Central memory CD4-positive, alpha-beta T cell (primary cell): Measurements from ENCODE around the gene HIF3A.
"Not testable (repeated sequence)": the region's sequence is repeated elsewhere in the genome, so short reads cannot be mapped to it uniquely, and the experiment has no call there.

ENCODE experiments used
- DNase-seq: peaks from one replicate; pipeline ENCODE4 v3.0.0; 2022

Gene HIF3A

DNA sequence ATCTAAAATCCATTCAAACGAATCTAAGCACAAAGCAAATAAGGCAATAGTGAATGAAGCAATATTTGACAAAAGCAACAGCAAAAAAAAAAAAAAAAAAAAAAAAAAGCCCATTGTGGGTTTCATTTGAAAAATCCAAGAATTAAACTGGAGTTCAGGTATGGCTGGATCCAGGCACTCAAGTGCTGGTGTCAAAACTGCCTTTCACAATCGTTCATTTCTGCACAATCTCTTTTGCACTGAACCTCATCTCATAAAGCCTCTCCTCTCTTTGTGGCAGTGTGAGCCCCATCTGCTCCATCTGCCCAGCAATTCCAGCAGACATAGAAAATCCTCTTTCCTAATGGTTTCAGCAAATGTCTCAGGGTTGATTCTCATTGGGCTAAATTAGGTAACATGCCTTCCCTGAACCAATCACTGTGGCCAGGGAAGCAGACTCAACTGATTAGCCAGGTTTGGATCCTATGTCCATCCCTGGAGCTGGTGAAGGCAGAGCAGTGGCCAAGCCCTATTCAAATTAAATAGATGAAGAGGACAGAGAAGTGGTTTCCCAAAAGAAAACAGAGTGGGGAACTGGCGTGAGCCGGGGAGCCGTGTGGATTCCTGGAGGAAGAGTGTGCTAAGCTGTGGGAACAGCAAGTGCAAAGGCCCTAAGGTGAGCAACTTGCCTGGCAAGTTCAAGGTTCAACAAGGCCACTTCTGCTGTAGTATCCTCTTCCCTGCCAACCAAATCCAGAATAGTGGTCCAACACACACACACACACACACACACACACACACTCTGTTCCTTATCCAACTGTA is 1.2 kb upstream of the HIF3A start:
- DNase-seq, result no peak

DNA sequence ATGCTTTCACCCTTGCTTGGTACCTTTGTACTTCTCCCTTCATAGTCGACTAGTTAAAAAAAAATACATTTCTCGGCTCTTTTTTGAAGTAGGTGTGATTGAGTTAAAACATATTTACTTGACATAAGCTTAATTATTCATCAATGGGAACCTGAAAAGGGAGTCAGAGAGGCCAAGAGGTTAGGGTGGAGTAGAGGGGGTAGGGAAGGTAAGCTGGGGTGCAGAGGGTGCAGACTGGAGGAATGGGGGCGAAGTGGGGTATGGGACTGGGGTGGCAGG is 701 bp upstream of the HIF3A start:
- DNase-seq, result no peak

DNA sequence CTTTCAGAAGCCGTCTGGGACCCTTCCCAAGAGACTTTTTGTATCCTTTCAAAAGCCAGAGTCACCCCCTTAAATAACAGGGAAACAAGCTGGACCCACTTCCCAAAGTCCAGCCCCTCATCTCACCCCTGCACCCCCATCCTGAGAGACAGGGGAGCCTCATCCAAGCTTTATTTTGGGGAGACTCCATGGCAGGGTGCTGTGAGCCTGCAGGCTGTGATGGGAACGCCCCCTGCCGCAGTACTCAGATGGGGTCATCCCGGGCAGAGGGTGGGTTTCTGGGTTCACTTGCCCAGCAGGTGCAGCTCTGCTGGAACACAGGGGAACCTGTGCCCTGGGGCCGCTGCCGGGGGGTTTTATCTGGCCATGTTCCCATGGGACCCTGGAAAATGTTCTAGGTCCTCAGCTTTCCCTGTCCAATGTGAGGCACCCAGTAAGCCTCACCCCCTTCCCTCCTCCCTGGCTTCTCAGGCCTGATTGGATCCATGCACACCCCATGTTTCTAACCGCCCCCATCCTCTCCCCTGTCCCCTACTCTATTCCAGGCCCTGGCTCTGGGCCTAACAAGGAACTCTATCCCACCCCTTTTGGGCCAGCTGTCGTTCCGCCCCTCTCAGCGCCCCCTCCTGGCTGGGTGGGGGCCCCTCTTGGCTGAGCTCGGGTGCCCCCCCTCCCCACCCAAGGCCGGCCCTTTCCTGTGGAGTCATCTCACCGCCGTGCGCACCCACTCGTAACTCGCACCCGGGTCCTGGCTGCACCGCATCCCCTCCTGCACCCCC is 1.0 kb downstream of the HIF3A start:
- DNase-seq, result no peak

DNA sequence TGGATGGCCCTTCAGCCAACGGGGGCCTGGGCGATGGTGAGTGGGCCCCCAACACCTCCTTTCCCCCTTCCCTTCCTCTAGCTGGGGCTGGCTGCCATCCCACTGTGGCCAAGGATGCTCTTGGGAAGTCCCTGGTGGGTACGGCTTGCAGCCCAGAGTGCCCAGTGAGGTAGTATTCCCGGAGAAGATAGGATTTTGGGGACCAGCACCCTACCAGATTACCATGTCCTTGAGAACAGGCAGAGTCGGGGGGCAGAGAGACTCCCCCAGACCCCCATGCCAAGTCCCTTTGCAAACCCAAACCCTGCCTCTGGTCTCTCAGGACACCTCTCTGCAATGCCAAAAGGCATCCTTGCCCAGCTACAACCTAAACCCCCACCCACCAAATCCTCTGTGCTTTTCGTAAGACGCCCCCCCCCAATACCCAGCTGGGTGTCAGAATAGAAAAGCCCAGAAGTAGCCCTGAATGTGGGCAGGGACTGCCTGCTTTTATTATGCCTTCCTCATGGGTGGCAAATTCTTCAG is 1.7 kb downstream of the HIF3A start:
- DNase-seq, result no peak

DNA sequence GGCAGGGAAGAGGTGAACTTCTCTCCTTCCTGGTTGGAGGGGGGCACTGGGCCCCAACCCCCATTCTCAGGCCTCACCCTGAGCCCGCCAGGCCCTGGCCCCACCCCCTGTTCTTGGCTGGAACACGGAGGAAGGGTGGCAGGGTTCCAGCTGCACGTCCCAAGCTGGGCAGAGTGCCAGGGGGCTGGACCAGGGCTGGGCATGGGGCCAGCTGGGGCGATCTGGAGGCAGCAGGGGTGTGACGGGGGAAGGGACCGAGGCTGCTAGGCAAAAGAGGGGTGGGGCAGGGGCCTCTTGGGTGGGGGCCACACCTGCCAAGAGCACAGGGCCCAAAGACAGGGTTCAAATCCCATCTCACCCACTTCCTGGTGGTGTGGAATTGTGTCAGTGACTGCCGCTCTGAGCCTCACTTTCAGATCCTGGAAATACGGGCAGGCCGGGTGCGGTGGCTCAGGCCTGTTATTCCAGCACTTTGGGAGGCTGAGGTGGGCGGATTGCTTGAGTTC is 2.2 kb downstream of the HIF3A start:
- no peak for DNase-seq

DNA sequence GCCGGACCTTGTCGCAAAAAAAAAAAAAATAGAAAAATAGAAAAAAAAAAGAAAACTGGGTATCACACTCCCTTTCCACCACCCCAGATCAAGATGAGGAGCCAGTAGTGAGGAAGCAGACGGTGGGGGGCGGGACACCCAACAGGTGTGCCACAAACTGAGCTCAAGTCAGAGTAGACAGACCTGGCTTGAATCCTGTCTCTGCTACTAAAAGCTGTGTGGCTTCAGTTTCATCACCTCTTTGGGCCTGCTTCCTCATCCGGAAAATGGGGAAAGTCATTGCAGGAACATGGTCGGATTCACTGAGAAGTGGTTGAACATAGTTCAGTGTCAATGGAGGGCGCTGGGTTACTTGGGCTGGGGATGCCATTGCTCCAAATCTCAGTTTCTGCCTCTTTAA is 2.9 kb downstream of the HIF3A start:
- DNase-seq, result no peak

DNA sequence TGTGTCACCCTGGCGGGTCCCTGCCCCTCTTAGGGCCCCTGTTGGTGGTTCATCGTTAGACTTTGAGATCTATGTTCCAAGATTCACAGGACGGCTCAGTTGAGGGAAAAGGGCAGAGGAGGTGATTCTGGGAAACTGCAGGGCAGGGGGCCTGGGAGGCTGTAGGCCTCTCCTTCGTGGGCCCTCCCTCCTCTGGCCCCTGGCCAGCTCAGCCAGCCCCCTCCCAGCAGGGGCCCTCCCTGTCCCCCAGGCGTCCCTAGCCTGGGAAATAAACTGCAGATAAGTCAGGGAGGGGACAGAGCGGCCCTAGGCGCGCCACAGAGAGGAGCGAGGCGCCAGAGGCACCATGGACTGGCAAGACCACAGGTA is 6.5 kb downstream of the HIF3A start:
- no peak for DNase-seq

DNA sequence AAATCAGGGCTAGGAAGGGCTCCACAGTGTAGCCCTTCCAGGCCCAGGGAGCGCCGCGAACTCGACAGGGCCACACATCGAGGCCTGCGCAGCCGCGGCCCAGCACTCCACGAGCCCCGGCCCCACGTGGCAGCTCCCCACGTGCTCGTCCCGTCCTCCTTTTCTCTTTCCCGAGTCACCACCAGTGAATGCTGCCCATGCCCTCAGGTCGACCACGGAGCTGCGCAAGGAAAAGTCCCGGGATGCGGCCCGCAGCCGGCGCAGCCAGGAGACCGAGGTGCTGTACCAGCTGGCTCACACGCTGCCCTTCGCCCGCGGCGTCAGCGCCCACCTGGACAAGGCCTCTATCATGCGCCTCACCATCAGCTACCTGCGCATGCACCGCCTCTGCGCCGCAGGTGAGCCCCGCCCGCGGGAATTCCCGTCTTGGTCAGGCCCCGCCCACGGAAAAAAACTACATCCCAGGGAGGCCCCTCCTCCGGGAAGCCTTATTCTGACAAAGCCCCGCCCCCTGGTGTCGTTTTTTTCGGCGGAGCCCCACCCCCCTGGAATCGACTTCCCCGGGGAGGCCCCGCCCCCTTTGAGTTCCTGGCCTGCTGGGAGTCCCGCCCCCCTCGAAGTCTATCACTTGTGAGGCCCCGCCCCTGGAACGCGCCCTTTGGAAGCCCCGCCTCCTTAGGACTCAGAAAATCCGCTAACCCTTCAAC is 7.0 kb downstream of the HIF3A start:
- DNase-seq, result no peak

DNA sequence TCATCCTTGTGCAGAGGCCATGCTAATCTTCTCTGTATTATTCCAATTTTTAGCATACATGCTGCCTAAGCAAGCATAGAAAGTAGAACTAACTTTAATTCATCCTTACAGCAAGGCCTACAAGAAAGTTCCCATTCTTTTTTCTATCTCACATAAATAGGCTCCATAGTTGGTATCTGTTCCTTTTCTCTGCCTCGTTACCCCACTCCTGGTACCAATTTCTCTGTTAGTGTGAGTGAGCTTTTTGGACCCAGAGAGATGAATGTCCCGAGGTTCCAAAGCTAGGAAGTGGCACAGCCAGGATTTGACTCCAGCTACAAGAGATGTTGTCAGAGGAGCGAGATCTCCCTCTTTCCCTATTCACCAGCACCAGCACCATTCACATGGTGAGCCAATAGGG is 9.7 kb downstream of the HIF3A start:
- no peak for DNase-seq

DNA sequence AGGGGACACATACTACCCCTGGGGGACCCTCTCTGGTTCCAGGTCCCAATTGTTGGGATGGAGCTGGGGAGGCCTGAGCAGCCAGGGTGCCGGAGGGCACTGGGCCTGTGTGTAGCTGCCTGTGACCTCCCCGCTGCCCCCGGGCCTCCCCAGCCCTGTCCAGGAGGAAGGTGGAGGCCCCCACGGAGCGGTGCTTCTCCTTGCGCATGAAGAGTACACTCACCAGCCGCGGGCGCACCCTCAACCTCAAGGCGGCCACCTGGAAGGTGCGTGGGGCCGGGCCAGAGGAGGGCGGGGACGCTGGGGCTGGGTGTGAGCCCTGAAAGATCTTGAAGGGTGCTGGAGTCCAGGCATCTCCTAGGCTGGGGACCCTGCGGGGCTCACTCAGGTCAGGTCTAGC is 11.7 kb downstream of the HIF3A start:
- DNase-seq, result no peak

DNA sequence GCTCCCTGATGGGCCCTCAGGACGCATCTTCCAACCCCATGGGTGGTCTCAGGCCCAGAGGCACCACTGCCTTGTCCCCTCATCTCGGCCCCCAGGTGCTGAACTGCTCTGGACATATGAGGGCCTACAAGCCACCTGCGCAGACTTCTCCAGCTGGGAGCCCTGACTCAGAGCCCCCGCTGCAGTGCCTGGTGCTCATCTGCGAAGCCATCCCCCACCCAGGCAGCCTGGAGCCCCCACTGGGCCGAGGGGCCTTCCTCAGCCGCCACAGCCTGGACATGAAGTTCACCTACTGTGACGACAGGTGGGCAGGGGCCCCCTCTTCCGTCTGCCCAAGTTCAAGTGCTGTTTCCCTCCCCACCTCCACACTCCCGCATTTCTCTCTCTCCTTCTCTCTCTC is 12.2 kb downstream of the HIF3A start:
- DNase-seq, result no peak

DNA sequence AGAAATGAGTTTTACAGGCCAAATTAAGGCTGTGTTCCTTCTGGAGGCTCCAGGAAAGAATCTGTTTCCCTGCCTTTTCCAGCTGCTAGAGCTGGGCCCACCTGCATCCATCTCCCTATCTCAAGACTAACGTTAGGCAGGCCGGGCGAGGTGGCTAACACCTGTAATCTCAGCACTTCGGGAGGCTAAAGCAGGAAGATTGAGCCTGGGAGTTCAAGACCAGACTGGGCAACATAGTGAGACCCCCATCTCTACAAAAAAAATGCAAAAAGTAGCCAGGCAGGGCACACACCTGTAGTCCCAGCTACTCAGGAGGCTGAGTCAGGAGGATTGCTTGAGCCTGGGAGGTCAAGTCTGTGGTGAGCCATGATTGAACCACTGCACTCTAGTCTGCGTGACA is 14.6 kb downstream of the HIF3A start:
- no peak for DNase-seq

DNA sequence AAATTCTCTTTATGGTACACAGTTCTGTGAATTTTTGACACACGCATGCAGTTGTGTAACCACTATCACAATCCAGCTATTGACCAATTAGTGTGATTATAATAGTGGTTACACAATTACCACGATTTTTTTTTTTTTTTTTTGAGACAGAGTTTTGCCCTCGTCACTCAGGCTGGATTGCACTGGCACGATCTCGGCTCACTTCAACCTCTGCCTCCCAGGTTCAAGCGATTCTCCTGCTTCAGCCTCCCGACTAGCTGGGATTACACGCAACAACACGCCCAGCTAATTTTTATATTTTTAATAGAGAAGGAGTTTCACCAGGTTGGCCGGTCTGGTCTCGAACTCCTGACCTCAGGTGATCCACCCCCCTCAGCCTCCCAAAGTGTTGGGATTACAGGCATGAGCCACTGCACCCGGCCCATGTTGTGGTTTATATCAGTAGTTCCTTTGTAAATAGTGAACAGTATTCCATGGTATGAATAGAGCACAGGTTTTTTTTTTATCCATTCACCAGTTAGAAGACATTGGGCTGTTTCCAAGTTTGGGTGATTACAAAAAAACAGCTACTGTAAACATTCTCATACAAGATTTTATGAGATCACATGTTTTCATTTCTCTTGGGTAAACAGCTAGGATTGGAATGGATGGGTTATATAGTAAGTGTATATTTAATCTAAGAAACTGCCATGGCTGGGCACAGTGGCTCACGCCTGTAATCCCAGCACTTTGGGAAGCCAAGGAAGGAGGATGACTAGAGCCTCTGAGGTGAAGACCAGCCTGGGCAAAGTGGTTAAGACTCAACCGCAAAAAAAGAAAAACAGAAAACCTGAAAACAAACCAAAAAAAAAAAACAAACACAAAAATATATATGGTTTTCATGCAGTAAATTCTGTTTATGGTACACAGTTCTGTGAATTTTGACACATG is 17.0 kb downstream of the HIF3A start:
- not testable (repeated sequence) for DNase-seq

DNA sequence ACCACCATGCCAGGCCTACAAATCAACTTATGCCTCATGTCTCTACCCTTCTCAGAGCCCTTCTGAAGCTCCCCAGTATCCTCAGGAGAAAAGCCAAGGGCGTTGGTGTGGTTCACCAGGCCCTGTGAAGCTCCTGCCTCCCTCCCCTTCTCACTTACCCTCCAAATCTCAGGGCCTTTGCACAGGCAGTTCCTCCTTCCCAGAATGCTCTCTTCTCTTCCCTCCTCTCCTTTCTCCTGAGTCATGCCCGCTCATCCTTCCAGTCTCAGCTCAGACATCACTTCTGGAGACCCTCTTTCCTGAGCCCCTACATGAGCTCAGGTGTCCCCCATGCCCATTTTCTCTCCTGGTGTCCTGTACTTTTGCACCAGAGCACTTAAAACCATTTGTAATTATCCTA is 20.5 kb downstream of the HIF3A start:
- DNase-seq, result no peak

DNA sequence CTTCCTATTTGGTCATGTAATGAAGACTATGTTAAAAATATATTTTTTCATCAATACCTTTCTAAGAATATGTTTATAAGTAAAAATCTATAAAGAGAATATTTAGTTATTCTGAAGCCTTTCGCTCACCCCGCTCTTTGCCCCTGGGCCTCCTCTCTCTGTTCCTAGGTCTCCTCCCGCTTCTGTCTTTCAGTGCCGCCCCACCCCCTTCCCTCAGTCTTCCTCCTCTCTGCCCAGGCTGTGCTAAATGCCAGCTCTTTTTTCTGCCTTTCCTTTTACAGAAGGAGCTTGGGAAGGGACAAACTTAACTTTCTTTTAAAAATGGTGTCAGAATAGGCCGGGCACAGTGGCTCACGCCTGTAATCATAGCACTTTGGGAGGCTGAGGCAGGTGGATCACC is 22.8 kb downstream of the HIF3A start:
- DNase-seq, result no peak

DNA sequence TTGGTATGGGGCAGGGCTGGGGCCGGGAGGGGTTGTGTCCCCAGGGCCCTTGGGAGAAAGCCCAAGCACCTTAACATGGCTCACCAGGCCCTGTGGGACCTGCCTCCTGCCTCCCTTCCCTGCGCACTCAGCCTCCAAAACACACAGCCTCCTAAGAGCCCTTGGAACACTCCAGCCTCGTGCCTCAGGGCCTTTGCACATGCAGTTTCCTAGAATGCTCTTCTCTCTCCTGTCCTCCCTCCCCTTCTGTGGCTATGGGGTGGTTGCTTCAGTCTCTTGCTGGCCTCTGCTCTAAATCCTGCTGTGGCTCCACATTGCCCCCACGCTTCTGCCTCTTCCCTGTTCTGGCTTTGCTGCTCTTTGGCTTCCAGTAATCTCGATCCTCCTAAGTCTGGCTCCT is 23.7 kb downstream of the HIF3A start:
- DNase-seq, result no peak

DNA sequence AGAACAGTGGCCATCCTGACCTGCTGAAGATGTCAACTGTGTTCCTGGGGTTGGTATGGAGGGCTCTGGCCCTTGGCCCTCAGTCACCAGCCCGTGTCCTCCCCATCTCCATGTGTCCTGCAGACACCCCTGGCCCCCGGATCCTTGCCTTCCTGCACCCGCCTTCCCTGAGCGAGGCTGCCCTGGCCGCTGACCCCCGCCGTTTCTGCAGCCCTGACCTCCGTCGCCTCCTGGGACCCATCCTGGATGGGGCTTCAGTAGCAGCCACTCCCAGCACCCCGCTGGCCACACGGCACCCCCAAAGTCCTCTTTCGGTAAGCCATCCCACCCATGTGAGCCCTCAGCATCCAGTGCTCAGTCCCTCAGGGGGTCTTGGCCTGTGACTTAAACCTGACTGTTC is 24.8 kb downstream of the HIF3A start:
- DNase-seq, result no peak

DNA sequence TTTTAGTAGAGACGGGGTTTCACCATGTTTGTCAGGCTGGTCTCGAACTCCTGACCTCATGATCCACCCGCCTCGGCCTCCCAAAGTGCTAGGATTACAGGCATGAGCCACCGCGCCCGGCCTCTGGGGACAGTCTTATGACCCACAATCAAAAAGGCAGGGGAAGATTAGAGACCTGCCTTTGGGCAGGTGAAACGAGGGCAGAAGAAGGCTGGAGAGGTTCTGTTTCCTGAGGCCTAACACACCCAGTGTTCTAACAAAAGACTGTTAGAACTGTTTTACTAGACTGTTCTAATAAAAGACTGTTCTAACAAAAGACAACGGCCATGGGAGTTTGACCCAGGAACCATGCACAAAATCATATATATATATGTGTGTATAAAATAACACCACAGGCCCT is 26.4 kb downstream of the HIF3A start:
- DNase-seq, result not testable (repeated sequence)

DNA sequence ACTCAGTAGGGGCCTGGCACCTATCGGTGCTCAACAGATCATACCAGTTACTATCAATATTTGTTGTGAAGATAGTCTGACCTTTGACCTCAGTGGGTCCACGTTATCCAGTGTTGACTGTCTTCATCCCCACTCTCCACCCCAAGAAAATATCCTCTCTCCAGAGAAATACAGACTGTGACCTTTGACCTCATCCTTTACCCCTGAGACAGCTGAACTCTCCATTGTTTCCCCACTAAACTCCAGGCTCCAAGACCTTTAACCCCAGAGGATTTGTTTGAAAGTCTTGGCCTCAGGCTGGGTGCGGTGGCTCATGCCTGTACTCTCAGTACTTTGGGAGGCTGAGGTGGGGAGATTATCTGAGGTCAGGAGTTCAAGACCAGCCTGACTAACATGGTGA is 27.4 kb downstream of the HIF3A start:
- DNase-seq, result no peak

DNA sequence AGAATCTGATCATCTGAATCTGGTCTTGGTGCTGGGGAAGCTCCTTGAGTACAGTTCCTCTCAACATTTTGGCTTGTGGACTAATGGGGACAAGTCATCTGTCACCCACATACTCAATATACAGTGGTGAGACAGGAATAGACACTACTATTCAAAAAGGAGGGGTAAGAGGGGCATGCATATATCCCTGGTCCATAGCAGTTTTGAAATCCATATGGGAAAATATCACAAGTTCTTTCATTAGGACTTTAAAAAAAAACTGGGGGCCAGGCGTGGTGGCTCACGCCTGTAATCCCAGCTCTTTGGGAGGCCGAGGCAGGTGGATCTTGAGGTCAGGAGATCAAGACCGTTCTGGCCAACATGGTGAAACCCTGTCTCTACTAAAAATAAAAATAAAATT is 29.8 kb downstream of the HIF3A start:
- DNase-seq, result no peak

DNA sequence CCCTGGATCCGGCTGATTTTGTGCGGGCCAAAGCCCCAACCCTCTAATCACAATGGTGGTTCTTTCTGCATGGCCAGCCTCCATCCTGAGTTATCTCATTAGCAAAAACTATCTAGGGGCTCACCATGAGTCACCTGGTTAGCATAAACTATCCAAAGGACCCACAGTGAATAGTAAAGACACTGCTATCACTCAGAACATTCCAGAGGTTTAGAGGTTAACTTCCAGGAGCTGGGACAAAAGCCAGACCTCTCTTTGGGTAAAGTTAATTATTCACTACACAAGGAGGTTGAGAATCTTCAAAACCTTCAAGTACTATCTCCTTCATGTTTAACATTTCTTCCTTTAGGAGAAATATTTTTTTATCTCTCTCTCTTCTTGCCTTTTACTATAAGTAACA is 31.2 kb downstream of the HIF3A start:
- no peak for DNase-seq

DNA sequence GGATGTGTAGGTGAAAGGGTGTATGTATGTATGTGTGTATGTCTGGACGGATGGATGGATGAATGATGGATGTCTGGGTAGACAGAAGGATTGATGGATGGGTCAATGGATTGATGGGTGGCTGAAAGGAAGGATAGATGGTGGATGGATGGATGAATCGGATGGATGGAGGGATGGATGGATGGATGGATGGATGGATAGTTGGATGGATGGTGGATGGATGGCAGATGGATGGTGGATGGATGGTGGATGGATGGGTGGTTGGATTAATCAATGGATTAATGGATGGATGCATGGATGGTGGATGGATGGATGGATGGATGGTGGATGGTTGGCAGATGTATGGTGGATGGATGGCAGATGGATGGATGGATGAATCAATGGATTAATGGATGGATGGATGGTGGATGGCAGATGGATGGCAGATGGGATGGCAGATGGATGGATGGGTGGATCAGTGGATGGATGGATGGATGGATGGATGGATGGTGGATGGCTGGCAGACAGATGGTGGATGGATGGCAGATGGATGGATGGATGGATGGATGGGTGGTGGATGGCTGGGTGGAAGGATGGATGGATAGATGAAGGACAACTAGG is 33.6 kb downstream of the HIF3A start:
- no peak for DNase-seq
